Skeletal muscle satellite cell (primary cell): ENCODE results near the gene MYO7A.

ENCODE experiments used
- H3K27me3 ChIP-seq: 2 replicates; pipeline ENCODE4 v1.7.0; 2013; ENCODE audit warnings: low read length; ENCODE audit not compliant: control insufficient read depth, insufficient read depth
- H3K36me3 ChIP-seq: 2 replicates; pipeline ENCODE4 v1.7.0; 2013; ENCODE audit warnings: mild to moderate bottlenecking, control low read depth, low read length; ENCODE audit not compliant: insufficient read depth
- H3K4me1 ChIP-seq: 2 replicates; pipeline ENCODE4 v1.7.0; 2013; ENCODE audit warnings: low read length; ENCODE audit not compliant: control insufficient read depth, insufficient read depth
- H3K4me2 ChIP-seq: 2 replicates; pipeline ENCODE4 v1.7.0; 2013; ENCODE audit warnings: mild to moderate bottlenecking, low read length
- H3K4me3 ChIP-seq: 2 replicates; pipeline ENCODE4 v1.7.0; 2013; ENCODE audit warnings: low read length
- H3K9ac ChIP-seq: 2 replicates; pipeline ENCODE4 v1.7.0; 2013; ENCODE audit warnings: mild to moderate bottlenecking, low read depth, low read length, moderate library complexity
- H3K9me3 ChIP-seq: replicated peaks from 2 replicates; pipeline ENCODE4 v1.7.0; 2013; ENCODE audit warnings: mild to moderate bottlenecking, control low read depth, low read length

Gene MYO7A

DNA sequence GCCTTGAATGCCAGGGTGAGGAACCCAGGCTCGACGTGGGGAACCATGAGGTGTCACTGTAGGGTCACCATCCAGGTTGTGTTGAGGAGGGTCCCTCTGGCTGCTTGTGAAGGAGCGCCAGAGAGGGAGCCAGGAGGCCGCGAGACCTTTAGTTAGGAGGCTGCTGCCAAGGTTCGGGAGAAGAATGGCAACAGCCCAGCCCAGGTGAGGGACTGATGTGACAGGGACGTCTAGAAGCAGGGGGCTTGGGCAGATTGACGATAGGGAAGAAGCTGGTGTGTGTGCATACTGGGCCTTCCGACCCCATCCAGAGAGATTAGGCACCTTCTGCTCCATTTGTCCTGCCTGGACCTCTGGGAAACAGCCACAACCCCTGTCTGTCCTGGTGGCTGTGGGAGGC, 49.0 kb downstream of the MYO7A start:
- H3K36me3 ChIP-seq = no peaks in the 10 kb centered on the region
- H3K4me2 ChIP-seq = no peak overlapping the region
- H3K9ac ChIP-seq = no peak overlapping the region
- no peaks in the 10 kb centered on the region for H3K9me3 ChIP-seq
- no peak overlapping the region for H3K4me3 ChIP-seq
- H3K27me3 ChIP-seq = peaks cover 36% of the 10 kb centered on the region
- H3K4me1 ChIP-seq = peaks cover 7% of the 10 kb centered on the region

DNA sequence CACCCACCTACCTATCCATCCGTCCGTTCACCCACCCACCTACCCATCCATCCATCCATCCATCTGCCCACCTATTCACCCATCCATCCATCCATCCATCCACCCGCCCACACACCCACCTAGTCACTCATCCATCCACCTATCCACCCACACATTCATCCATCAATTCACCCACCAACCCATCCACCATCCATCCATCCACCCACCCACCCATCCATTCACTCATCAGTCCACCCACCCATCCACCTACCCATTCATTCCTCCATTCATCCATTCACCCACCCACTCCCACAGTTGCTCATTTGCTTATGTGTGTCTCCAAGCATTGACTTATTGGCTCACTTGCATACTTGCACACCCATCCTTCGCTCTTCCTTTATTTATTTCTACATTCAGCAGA, 50.1 kb downstream of the MYO7A start:
- Histone ChIP-seq H3K36me3 (no peaks in the 10 kb centered on the region), H3K9me3 (no peaks in the 10 kb centered on the region), H3K4me1 (peaks cover 7% of the 10 kb centered on the region), H3K4me2 (no peak overlapping the region), H3K9ac (no peak overlapping the region), H3K27me3 (peaks cover 46% of the 10 kb centered on the region), H3K4me3 (no peak overlapping the region)

GRCh38 chr11:77179048-77179447, 51.0 kb downstream of the MYO7A start:
- H3K9me3 ChIP-seq = no peaks in the 10 kb centered on the region
- H3K27me3 ChIP-seq = peaks cover 41% of the 10 kb centered on the region
- no peak overlapping the region for H3K4me2 ChIP-seq
- peaks cover 7% of the 10 kb centered on the region for H3K4me1 ChIP-seq
- no peak overlapping the region for H3K4me3 ChIP-seq
- no peaks in the 10 kb centered on the region for H3K36me3 ChIP-seq
- H3K9ac ChIP-seq = no peak overlapping the region

- H3K9ac ChIP-seq = no peak overlapping the region
- no peaks in the 10 kb centered on the region for H3K9me3 ChIP-seq
- peaks cover 39% of the 10 kb centered on the region for H3K27me3 ChIP-seq
- no peak overlapping the region for H3K4me2 ChIP-seq
- no peaks in the 10 kb centered on the region for H3K36me3 ChIP-seq
- no peak overlapping the region for H3K4me3 ChIP-seq
- H3K4me1 ChIP-seq = peaks cover 7% of the 10 kb centered on the region
Observed at GRCh38 chr11:77179681-77180080, 51.6 kb downstream of the MYO7A start.

DNA sequence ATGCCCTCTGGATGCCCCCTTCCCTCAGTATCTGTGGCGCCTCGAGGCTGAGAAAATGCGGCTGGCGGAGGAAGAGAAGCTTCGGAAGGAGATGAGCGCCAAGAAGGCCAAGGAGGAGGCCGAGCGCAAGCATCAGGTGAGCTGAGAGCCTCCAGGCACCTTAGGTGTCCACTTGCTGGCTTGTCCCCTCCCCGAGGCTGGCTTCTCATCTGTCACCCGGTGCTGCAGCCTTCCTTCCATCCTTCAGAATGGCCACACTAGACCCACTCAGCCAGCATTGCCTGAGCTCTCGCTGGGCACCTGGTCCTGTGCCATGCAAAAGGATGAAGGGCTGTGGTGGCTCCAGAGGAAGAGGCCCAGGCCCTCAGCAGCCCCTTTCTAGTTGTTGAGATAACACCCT, 52.3 kb downstream of the MYO7A start:
- peaks cover 7% of the 10 kb centered on the region for H3K4me1 ChIP-seq
- H3K4me2 ChIP-seq = no peak overlapping the region
- H3K9ac ChIP-seq = no peak overlapping the region
- H3K36me3 ChIP-seq = no peaks in the 10 kb centered on the region
- H3K27me3 ChIP-seq = peaks cover 32% of the 10 kb centered on the region
- no peaks in the 10 kb centered on the region for H3K9me3 ChIP-seq
- no peak overlapping the region for H3K4me3 ChIP-seq

GRCh38 chr11:77181226-77181625, 53.2 kb downstream of the MYO7A start:
- Histone ChIP-seq H3K4me2 (no peak overlapping the region), H3K4me1 (peaks cover under 1% of the 10 kb centered on the region), H3K4me3 (no peak overlapping the region), H3K36me3 (no peaks in the 10 kb centered on the region), H3K9me3 (no peaks in the 10 kb centered on the region), H3K9ac (no peak overlapping the region), H3K27me3 (peaks cover 31% of the 10 kb centered on the region)

DNA sequence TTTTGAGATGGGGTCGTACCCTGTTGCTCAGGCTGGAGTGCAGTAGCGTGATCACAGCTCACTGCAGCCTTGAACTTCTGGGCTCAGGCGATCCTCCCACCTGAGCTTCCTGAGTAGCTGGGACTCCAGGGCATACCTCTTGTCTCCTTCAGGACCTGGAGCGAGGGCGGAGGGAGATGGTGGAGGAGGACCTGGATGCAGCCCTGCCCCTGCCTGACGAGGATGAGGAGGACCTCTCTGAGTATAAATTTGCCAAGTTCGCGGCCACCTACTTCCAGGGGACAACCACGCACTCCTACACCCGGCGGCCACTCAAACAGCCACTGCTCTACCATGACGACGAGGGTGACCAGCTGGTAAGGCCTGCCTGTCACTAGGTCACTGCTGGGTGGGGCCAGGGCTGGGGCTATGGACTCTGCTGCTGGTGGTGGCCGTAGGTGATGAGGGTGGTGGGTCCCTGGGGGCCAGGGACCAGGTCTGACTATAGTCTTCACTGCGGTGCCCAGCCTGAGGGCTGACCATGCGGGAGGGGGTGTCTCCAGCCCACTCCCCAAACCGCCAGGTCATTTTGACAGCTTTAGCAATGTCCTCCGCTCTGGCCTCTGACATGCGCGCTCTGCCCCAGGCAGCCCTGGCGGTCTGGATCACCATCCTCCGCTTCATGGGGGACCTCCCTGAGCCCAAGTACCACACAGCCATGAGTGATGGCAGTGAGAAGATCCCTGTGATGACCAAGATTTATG, 53.9 kb downstream of the MYO7A start:
- H3K4me3 ChIP-seq = no peak overlapping the region
- no peaks in the 10 kb centered on the region for H3K9me3 ChIP-seq
- H3K27me3 ChIP-seq = peaks cover 33% of the 10 kb centered on the region
- no peaks in the 10 kb centered on the region for H3K36me3 ChIP-seq
- H3K9ac ChIP-seq = no peak overlapping the region
- no peaks in the 10 kb centered on the region for H3K4me1 ChIP-seq
- H3K4me2 ChIP-seq = no peak overlapping the region

DNA sequence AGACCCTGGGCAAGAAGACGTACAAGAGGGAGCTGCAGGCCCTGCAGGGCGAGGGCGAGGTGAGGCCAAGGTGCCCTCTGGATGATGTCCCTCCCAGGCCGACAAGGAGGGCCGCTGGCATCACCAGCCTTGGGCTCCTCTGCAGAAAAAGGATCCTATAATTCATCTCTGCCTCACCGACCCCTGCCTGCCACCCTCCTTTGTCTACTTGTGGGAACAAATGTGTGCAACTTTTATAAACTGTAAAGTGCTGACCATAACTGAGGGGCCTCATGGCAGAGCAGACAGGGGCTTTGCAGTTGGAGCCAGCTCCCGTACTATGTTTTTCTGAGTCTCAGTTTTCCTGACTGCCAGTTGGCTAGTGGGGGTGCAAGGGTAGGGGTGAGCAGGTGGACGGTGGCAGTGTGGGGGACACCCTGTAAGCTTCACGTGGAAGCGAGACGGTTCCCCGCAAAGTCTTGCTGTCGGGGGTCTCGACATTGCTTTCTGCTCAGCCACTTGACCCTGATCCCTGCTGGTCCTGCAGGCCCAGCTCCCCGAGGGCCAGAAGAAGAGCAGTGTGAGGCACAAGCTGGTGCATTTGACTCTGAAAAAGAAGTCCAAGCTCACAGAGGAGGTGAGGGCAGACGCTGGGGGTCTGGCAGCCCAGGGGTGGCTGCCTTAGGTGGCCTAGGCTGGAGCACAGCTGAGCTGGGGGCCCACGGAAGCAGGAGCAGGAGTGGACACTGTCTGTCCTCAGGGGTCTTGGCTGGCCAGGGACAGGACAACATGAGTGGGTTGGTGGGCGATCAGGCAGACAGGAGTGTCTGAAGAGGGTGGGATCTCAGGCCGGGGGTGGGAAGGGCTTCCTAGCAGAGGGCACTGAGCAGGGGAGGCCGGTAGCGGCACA, 54.7 kb downstream of the MYO7A start:
- peaks cover 40% of the 10 kb centered on the region for H3K27me3 ChIP-seq
- H3K9me3 ChIP-seq = no peaks in the 10 kb centered on the region
- no peak overlapping the region for H3K4me3 ChIP-seq
- no peak overlapping the region for H3K9ac ChIP-seq
- H3K4me2 ChIP-seq = no peak overlapping the region
- H3K4me1 ChIP-seq = no peaks in the 10 kb centered on the region
- H3K36me3 ChIP-seq = no peaks in the 10 kb centered on the region

DNA sequence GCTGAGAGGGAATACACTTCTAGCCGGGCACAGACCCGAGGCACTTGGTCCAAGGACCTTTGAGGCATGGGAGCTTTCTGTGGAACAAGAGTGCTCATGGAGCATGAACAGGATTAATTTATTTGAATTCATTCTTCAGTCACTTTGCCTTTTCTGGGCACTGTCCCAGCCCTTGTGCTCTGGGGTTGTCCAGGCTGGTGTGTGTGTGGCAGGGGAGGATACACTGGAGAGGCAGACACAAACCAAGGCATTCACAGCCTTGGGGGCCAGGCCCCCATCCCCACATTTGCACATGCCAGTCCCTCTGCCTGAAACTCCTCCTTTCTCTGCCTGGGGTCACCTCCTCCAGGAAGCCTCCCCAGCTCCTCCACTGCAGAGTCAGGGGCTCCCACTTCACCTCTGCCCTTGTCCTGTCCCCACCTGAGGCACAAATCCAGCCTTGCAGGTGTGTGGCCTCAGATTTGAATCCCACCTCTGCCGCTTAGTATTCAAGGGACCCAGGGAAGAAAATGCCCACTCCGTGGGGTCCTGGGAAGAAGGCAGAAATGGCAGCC, 55.5 kb downstream of the MYO7A start:
- Histone ChIP-seq H3K9ac (no peak overlapping the region), H3K4me2 (no peak overlapping the region), H3K36me3 (no peaks in the 10 kb centered on the region), H3K9me3 (no peaks in the 10 kb centered on the region), H3K4me1 (no peaks in the 10 kb centered on the region), H3K4me3 (no peak overlapping the region), H3K27me3 (peaks cover 38% of the 10 kb centered on the region)

- H3K9me3 ChIP-seq = no peaks in the 10 kb centered on the region
- no peak overlapping the region for H3K9ac ChIP-seq
Observed at GRCh38 chr11:77184136-77184860, 56.3 kb downstream of the MYO7A start.

DNA sequence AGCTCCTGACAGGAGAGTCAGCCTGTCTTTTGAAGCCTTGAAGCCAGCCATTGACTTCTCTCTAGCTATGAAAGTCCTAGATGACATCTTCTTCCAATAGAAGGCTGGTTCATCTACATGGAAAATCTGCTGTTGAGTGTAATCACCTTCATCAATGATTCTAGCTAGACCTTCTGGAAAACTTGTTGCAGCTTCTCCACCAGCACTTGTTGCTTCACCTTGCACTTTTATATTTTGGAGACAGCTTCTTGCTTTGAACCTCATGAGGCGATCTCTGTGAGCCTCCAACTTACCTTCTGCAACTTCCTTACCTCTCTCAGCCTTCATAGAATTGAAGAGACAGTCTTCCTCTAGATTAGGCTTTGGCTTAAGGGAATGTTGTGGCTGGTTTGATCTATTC, 58.3 kb downstream of the MYO7A start:
- no peak overlapping the region for H3K4me2 ChIP-seq
- H3K4me3 ChIP-seq = no peak overlapping the region
- no peaks in the 10 kb centered on the region for H3K9me3 ChIP-seq
- peaks cover 33% of the 10 kb centered on the region for H3K27me3 ChIP-seq
- H3K9ac ChIP-seq = no peak overlapping the region
- H3K4me1 ChIP-seq = no peaks in the 10 kb centered on the region
- no peaks in the 10 kb centered on the region for H3K36me3 ChIP-seq

More at GRCh38 chr11:77184136-77184860, 56.3 kb downstream of the MYO7A start:
- H3K4me3 ChIP-seq = no peak overlapping the region
- no peaks in the 10 kb centered on the region for H3K36me3 ChIP-seq
- H3K27me3 ChIP-seq = peaks cover 37% of the 10 kb centered on the region
- no peaks in the 10 kb centered on the region for H3K4me1 ChIP-seq
- H3K4me2 ChIP-seq = no peak overlapping the region
